GM18502 (cell line): ENCODE results near the gene SNX25.
"Not testable (repeated sequence)": the region's sequence is repeated elsewhere in the genome, so short reads cannot be mapped to it uniquely, and the experiment has no call there.

Experiments
- ATAC-seq: cut with Tn5 transposase; IDR thresholded peaks from one replicate; pipeline ENCODE4 v1.9.1; 2021; ENCODE audit warnings: mild to moderate bottlenecking; ENCODE audit not compliant: unreplicated experiment, poor library complexity

The SNX25 gene

DNA sequence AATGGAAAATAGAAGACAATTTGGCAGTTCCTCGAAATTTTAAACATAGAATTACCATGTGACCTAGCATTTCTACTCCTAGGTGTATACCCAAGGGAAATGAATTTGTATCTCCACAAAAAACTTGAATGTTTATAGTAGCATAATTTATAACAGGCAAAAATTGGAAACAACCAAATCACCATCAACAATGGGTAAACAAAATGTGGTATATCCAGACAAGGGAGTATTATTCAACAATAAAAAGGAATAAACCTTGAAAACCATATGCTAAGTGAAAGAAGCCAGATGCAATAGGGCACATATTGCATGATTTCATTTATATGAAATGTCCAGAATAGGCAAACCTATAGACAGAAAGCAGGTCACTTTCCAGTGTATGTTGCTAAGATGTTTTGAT, 83.8 kb downstream of the SNX25 start:
- no peak for ATAC-seq

DNA sequence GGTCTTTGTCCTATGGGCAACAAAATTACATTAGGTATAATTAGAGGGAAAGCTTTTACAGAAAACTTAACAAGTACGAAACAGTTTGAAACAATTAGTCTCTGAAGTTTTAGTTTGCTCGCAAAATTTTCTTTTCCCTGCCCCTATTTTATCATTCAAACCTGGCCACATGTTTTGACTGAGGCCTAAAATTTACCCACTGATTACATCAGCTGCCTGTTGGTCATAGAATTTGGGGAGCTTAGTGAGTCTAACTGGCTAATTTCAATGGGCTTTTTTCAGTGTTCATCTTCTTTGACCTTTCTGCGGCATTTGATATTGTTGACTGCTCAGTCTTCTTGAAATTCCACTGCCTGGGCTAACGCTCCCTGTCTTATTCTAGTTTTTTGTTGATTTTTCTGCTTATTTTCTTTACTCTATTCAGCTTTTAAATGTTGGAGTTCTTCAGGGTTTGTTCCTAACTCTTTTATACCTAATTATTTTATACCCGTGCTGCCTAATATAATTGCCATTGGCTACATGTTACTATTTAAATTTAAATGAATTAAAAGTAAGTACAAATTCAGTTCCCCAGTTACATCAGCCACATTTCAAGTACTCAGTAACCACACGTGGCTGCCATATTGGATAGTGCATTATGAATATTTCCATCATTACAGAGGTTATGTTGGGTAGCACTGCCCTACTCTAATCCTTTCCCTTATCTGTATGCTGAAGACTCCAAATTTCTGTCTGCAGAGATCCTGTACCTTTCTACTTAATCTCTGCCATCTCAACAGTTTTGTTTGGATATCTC, 87.5 kb downstream of the SNX25 start:
- ATAC-seq, result no peak

DNA sequence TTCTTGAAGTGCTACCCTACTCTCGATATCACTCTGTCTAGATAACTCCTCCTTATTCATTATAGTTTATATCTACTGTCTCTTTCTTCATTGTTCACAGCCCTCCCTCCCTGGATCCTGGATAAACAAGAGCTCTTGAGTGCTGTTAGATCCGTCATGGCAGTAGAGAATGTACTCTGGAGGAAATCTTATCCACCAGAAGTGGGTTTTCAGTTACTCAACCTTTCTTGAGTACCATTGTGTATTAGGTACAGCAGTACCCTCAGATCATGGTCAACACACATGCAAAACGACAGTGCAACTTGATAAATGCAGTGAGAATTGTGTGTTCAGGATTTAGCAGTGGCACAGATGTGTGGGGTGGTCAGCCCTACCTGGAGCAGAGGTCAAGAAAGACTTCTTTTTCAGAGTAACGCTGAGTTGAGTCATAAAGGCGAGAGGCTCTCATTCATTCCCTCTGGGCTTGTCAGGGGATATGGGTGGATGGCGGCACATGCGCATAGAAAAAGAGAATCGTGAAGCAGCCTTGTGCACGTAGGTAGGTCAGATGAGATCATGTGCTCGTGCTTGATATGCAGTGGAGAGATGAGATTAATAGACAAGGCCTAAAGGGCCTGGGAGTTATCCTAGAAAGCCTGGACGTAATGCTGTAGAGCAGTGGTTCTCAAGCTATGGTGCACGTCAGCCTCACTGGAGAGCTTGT, 89.5 kb downstream of the SNX25 start:
- ATAC-seq, result no peak

- peak; percentile 0 for ATAC-seq
Measured at GRCh38 chr4:185304541-185304940, 95.1 kb downstream of the SNX25 start.

- ATAC-seq, result peak; percentile 47
Measured at GRCh38 chr4:185304944-185305690, 95.7 kb downstream of the SNX25 start.

- no peak for ATAC-seq
Measured at GRCh38 chr4:185305979-185306442, 96.6 kb downstream of the SNX25 start.

DNA sequence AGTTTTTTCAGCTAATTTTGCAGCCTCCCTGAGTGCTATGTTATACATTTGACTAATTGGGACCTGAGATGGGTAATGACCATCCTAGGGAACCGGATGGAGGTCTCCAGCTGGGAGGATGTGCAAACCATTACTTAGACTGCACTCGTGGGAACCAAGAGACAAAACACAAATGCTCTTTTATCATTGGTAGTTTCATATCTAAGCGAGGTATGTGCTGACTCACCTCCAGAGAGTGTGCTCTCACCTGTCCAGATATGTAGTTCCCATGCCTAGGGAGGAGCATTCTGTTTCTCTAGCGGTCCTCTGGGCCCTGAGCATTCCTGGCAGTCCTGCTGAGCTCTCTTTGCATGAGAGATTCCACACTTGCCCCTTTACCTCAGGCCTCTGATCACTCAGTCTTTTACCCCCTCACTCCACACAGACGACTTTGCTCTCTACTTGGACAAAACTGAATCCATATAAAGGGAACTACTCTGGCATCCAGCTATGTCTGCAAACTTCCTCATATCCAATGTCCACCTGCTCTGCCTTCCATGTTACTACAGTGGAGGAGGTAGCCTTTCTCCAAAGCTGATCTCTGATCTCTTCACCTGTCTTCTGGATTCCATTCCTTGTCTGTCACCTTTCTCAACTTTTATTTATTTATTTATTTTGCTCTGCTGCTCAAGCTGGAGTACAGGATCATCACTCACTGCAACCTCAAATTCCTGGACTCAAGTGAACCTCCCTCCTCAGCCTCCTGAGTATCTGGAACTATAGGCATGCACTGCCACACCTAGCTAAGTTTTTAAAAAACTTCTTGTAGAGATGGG, 97.9 kb downstream of the SNX25 start:
- peak; percentile 75 for ATAC-seq

GRCh38 chr4:185309770-185310169, 100.4 kb downstream of the SNX25 start:
- peak; percentile 47 for ATAC-seq

DNA sequence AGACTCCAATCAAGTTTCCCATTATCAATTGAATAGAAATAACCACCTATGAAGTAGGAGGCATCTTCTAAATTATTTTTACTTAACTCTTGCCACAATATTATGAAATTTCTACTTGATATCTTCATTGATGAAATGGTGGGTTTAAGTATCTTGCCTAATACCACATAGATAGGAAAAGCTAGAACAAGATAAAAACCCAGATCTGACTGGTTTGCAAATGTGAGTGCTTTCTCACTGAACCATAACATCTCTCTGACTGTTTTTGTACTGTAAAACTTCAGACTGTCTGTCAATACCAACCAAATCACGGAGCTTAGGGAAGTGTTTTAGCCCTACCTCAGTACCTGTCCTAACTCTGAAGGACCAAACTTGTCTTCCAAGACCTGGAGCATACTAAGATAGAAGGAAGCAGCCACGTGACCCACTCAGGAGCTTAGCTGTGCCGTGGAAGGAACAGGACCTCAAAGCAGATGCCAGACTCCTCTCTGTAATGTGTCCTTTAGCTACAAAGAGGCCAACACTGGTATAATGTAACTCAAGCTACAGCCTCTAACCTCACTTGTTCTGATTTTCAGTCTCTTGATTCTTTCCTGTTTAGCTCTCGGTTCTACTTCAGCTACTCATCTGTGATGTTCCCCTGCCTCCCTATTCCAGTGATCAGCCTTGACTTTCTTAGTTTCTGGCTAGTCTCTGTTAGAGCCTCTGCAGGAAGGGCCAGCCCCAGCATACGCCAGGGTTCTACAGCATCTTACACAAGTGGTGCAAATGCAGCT, 101.9 kb downstream of the SNX25 start:
- peak; percentile 33 for ATAC-seq

DNA sequence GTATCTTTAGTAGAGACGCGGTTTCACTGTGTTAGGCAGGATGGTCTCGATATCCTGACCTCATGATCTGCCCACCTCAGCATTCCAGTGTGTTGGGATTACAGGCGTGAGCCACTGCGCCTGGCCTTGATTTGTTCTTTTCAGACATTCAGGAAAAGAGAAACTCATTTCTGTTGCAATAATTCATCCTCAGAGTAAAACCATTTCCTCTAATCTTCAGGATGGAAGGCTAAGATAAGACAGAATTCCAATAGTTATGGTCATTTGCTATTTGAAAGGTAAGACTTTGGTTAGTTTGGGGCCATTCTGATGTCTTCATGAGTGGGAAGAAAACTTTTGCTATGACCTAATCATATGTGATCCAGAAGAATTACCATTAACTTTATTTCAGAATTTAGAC, 103.3 kb downstream of the SNX25 start:
- no peak for ATAC-seq

- ATAC-seq, result not testable (repeated sequence)
Measured at GRCh38 chr4:185317462-185317861, 108.1 kb downstream of the SNX25 start.

GRCh38 chr4:185317880-185318279, 108.5 kb downstream of the SNX25 start:
- no peak for ATAC-seq

DNA sequence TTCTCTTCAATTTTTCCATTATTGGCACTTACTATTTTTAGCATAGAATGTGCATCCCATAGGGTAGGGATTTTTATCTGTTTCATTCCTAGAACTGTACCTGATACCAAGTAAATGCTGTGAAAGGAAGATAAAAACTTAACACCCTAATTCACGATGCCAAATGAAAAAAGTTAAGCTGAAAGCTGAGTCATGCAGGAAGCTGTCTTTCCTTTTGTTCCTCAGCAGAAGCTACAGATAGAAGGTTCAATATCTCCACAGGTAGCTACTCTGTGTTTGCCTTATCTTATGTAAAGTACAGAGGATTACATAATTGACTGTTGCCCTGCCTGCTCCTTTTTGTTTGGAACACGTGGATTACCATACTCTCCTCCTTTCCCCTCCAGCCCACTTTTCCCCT, 109.3 kb downstream of the SNX25 start:
- peak; percentile 60 for ATAC-seq

GRCh38 chr4:185322803-185323202, 113.4 kb downstream of the SNX25 start:
- no peak for ATAC-seq

DNA sequence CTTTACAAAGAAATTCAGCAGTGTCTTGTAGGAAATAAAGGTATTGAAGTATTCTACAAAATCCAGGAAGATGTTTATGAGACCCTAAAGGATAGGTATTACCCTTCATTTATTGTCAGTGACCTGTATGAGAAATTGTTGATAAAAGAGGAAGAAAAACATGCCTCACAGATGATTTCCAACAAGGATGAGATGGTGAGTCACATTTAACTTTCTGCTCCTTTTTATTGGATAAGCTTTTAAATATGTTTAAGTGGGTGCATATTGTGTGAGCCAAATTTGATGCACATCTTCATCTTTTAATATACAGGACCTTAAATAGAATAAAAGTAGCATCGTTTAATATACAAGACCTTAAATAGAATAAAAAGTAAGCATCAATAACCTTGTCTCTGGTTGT, 114.2 kb downstream of the SNX25 start:
- ATAC-seq, result no peak

DNA sequence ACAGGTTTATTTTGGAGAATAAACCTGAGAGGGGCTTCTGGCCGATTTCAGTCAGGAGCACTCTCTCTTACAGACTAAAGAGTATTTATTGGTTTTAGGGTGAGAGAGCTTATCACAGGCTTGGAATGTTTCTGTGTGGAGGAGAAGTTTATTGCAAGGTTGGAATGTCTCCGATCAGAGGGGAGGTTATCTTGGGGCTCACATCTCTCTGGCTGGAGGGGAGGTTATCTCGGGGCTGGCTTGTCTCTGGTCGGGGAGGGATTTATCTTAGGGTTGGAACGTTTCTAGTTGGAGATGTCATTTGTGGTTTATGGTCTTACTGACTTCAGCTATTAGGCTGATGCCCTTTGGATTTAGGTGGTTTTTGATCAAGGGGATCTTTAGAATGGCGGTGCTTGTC, 115.0 kb downstream of the SNX25 start:
- not testable (repeated sequence) for ATAC-seq

DNA sequence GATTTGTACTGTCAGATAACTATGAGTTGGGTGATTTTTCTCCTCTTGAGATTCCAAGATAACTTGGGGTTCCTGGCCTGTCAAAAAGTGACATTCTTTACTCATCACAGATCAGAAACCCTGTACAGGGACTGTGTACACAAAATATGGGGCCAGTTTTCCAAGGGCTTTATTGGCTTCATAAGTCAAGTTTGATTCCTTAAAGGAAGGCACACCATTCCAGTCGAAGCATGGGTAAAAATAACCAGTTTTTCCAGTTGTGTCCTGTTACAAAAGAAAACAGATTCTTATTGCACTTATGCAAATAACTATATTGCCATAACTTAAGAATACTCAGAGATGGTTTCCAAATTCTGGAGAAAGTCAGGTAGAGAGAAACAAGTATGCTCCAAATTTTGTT, 116.3 kb downstream of the SNX25 start:
- ATAC-seq, result not testable (repeated sequence)

DNA sequence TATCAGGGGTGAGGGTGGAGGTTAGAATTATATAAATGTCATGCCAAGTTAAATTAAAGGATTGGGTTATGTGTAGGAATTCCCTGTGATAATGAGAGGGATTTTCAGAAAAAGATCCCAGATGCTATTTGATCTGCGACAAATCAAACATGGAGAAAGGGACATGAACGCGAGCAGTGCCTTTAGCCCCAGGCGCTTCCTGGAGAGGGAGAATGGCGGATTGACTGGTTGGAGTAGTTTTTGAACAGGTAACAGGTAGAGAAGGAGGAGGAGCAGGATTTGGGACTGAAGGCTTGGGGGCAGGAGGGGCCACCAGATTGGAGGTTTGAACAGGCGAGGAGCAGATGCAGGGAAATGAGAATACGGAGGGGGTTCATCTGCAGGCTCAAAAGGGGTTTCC, 119.2 kb downstream of the SNX25 start:
- no peak for ATAC-seq

DNA sequence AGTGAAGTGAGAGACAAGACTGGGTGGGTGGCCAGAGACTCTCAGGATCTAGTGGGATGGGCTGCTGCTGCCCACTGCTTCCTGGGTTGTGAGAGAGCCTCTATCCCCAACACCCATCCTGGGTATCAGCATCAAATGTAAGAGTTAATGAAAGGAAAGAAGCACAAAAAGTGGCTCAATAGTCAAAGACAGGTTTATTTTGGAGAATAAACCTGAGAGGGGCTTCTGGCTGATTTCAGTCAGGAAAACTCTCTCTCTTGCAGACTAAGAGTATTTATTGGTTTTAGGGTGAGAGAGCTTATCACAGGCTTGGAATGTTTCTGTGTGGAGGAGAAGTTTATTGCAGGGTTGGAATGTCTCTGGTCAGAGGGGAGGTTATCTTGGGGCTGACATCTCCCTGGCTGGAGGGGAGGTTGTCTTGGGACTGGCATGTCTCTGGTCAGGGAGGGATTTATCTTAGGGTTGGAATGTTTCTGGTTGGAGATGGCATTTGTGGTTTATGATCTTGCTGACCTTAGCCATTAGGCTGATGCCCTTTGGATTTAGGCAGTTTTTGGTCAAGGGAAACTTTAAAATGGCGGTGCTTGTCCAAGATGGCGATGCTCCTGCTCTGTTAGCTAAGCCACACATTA, 120.6 kb downstream of the SNX25 start:
- not testable (repeated sequence) for ATAC-seq
